Keratinocyte (primary cell): ENCODE results near the gene APOBR. TPM values are rescaled to one million over a fixed set of nuclear protein-coding genes. Genes with fewer than 3 reads are reported as not detected.

Experiments used
- DNase-seq: peaks from one replicate; pipeline ENCODE4 v3.0.0-alpha.2; 2011; ENCODE audit warnings: low read depth, missing footprints, low spot score
- FAIRE-seq: peaks from 2 replicates; lab custom pipeline; 2011; peaks lifted over from hg19 to GRCh38; lab: Jason Lieb, UNC
- H2AFZ ChIP-seq: 2 replicates; pipeline ENCODE4 v1.6.0; 2012; ENCODE audit warnings: low read length, control low read depth, inconsistent platforms; ENCODE audit not compliant: control insufficient read depth
- H3K27ac ChIP-seq: 2 replicates; pipeline ENCODE4 v1.5.1; 2011; ENCODE audit warnings: low read length; ENCODE audit not compliant: control insufficient read depth, insufficient read depth
- H3K27me3 ChIP-seq: 3 replicates; pipeline ENCODE4 v1.6.0; 2011; ENCODE audit warnings: low read length; ENCODE audit not compliant: control insufficient read depth, insufficient read depth; ENCODE audit errors: extremely low read depth
- H3K36me3 ChIP-seq, 2 experiments: 2 replicates in 1 of 2; 3 replicates in 1 of 2; pipeline ENCODE4 v1.5.1; 2011; ENCODE audit warnings: low read length in 2 of 2, mild to moderate bottlenecking in 1 of 2; ENCODE audit not compliant: control insufficient read depth in 2 of 2, insufficient read depth in 2 of 2; ENCODE audit errors: extremely low read depth in 1 of 2
- H3K4me1 ChIP-seq: 3 replicates; pipeline ENCODE4 v1.5.1; 2011; ENCODE audit warnings: low read length; ENCODE audit not compliant: control insufficient read depth, insufficient read depth; ENCODE audit errors: extremely low read depth
- H3K4me2 ChIP-seq: 3 replicates; pipeline ENCODE4 v1.6.0; 2011; ENCODE audit warnings: low read depth, low read length; ENCODE audit not compliant: control insufficient read depth, insufficient read depth; ENCODE audit errors: extremely low read depth
- H3K4me3 ChIP-seq, 3 experiments: fragments of 200-600 bp in 1 of 3; sonication (generic) in 1 of 3; 2 replicates in 2 of 3; 3 replicates in 1 of 3; pipeline ENCODE4 v1.5.1; 2011 to 2016; ENCODE audit warnings: low read length in 3 of 3, mild to moderate bottlenecking in 3 of 3, control low read depth in 2 of 3, inconsistent platforms in 1 of 3, low read depth in 1 of 3, mixed read lengths in 1 of 3, mixed run types in 1 of 3, moderate library complexity in 1 of 3; ENCODE audit not compliant: control insufficient read depth in 2 of 3, insufficient read depth in 2 of 3; ENCODE audit errors: extremely low read depth in 1 of 3
- H3K79me2 ChIP-seq: 2 replicates; pipeline ENCODE4 v1.6.0; 2012; ENCODE audit warnings: low read length; ENCODE audit not compliant: control insufficient read depth, insufficient read depth
- H3K9ac ChIP-seq: 3 replicates; pipeline ENCODE4 v1.6.0; 2011; ENCODE audit warnings: low read length; ENCODE audit not compliant: control insufficient read depth, insufficient read depth; ENCODE audit errors: extremely low read depth
- H3K9me1 ChIP-seq: 3 replicates; pipeline ENCODE4 v1.6.0; 2011; ENCODE audit warnings: low read length; ENCODE audit not compliant: control insufficient read depth, insufficient read depth; ENCODE audit errors: extremely low read depth
- H3K9me3 ChIP-seq: 2 replicates; pipeline ENCODE4 v1.5.1; 2012; ENCODE audit warnings: low read depth, low read length; ENCODE audit not compliant: control insufficient read depth
- H4K20me1 ChIP-seq: 3 replicates; pipeline ENCODE4 v1.6.0; 2011; ENCODE audit warnings: low read length; ENCODE audit not compliant: control insufficient read depth, insufficient read depth; ENCODE audit errors: extremely low read depth
- CTCF ChIP-seq, 3 experiments: IDR thresholded peaks in 1 of 3; conservative IDR thresholded peaks in 1 of 3; optimal IDR thresholded peaks in 1 of 3; 2 replicates in 2 of 3; 3 replicates in 1 of 3; pipeline versions ENCODE3 to v1.5.1; 2011; ENCODE audit warnings: low read length in 3 of 3, mild to moderate bottlenecking in 3 of 3, moderate library complexity in 2 of 3, control low read depth in 1 of 3, inconsistent platforms in 1 of 3; ENCODE audit not compliant: insufficient read depth in 2 of 3; ENCODE audit errors: extremely low read depth in 1 of 3
- EZH2 ChIP-seq: IDR thresholded peaks from one replicate; pipeline ENCODE4 v1.6.1; 2012; ENCODE audit warnings: inconsistent platforms, mild to moderate bottlenecking, low read length, moderate library complexity
- dilution Hi-C: fragments of 300-500 bp; cut with MboI; formaldehyde crosslinking; loops from one replicate; pipeline ENCODE4 v1.7.0; 2020; ENCODE audit warnings: low sequenced_read_pairs; ENCODE audit not compliant: extremely low pct_ligation_motif_present
- polyA plus RNA-seq, 5 experiments: library from polyadenylated mRNA; depleted of rRNA in 3 of 5; stranded (reverse) in 3 of 5; stranded (forward) in 1 of 5; unstranded in 1 of 5; fragments of >200 nt; gene quantifications; 1 replicate in 1 of 5; 2 replicates in 3 of 5; 3 replicates in 1 of 5; pipeline versions ENCODE4 v1.2.1 to v1.2.3, GENCODE V29; 2011 to 2012; ENCODE audit warnings: missing spikeins in 2 of 5, low read depth in 1 of 5, low replicate concordance in 1 of 5

Gene APOBR
- polyA plus RNA-seq, 1 donor (not counting 4 experiments of a cell fraction or from before 2014, with no cell fraction given), result 0.04 TPM

- Histone ChIP-seq H3K9me3 (no peaks in the 10 kb centered on the region), H3K36me3 (no peaks in the 10 kb centered on the region), H3K4me3 (no peak overlapping the region), H3K4me1 (no peaks in the 10 kb centered on the region), H3K27me3 (no peaks in the 10 kb centered on the region), H3K9me1 (no peaks in the 10 kb centered on the region), H4K20me1 (no peaks in the 10 kb centered on the region), H2AFZ (no peak overlapping the region), H3K4me2 (no peak overlapping the region), H3K79me2 (no peaks in the 10 kb centered on the region), H3K9ac (no peak overlapping the region), H3K27ac (no peak overlapping the region)
- TF ChIP-seq EZH2, result no peak
- no peak for TF ChIP-seq CTCF (optimal IDR thresholded peaks at IDR 0.05 in 1 of 3, IDR thresholded peaks at IDR 0.05 in 1 of 3, conservative IDR thresholded peaks at IDR 0.05 in 1 of 3; ENCODE audit: extremely low read depth in 1 of 3, insufficient read depth in 2 of 3, low read length in 3 of 3)
- DNase-seq (no peak), FAIRE-seq (no peak)
- dilution Hi-C loops, result no loop called here
Measured at GRCh38 chr16:28514246-28514645, 19.8 kb downstream of the APOBR start.

DNA sequence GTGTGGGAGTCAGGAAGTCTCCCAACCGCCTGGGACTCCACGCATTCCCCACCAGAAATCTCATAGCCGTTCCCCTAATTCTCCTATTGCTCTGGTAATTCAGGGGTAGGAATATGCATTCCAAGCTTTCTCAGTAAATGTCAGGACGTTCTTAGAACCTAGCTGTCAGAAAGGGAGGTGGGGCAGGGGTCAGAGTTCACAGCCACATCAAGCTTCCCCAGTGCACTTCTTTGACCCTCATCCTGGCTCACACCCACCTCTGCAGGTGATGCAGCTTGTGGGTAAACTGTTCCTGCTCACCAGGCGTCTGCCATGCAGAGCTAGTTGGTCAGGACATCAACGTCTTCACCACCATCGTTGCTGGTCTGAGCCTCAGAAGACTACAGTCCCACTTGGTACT, 26.2 kb downstream of the APOBR start:
- no peaks in the 10 kb centered on the region for H3K79me2 ChIP-seq

More for the DNA sequence above, 26.2 kb downstream of the APOBR start:
- TF ChIP-seq EZH2 (no peak), CTCF (optimal IDR thresholded peaks at IDR 0.05 in 1 of 3, IDR thresholded peaks at IDR 0.05 in 1 of 3, conservative IDR thresholded peaks at IDR 0.05 in 1 of 3; ENCODE audit: extremely low read depth in 1 of 3, insufficient read depth in 2 of 3, low read length in 3 of 3) (no peak)
- Histone ChIP-seq H3K9me1 (no peaks in the 10 kb centered on the region), H3K36me3 (no peaks in the 10 kb centered on the region), H3K4me1 (no peaks in the 10 kb centered on the region), H2AFZ (no peak overlapping the region), H3K27me3 (no peaks in the 10 kb centered on the region), H3K9ac (no peak overlapping the region), H3K4me2 (no peak overlapping the region), H3K4me3 (no peak overlapping the region), H4K20me1 (no peaks in the 10 kb centered on the region), H3K27ac (no peak overlapping the region), H3K9me3 (no peaks in the 10 kb centered on the region)
- FAIRE-seq (no peak), DNase-seq (no peak)
- dilution Hi-C loops, result no loop called here
